Islet precursor cell (in vitro differentiated cells): ENCODE data around the gene BBC3.

Experiments used
- DNase-seq: peaks from one replicate; pipeline ENCODE4 v3.0.0-alpha.2; 2018

Gene BBC3

GRCh38 chr19:47188507-47189033, 42.4 kb downstream of the BBC3 start:
- no peak for DNase-seq

GRCh38 chr19:47187797-47188196, 43.2 kb downstream of the BBC3 start:
- DNase-seq = no peak

- DNase-seq = no peak
These were observed 43.7 kb downstream of the BBC3 start for GRCh38 chr19:47187335-47187655.

- DNase-seq = no peak
These were observed 44.3 kb downstream of the BBC3 start for GRCh38 chr19:47186446-47187334.

DNA sequence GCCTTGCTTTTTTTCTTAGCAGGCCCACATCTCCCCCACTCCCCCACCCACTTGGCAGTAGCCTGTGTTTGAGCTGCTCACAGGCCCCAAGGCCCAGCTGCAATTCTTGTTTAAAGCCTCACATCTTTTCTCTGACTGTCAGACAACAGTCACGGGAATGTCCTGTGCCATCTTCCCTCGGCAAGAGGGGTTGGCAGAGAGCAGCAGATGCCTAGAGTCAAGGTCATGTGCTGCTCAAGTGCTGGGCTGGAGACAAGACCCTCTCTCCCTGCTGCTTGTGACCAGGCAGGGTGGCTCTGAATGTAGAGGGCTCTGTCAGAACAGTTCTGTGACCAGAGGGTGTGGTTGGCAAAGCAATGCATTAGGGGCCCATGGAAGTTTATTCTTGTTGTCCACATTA, 47.4 kb downstream of the BBC3 start:
- no peak for DNase-seq

- DNase-seq = no peak
These were observed 51.2 kb downstream of the BBC3 start for GRCh38 chr19:47179653-47180310.

DNA sequence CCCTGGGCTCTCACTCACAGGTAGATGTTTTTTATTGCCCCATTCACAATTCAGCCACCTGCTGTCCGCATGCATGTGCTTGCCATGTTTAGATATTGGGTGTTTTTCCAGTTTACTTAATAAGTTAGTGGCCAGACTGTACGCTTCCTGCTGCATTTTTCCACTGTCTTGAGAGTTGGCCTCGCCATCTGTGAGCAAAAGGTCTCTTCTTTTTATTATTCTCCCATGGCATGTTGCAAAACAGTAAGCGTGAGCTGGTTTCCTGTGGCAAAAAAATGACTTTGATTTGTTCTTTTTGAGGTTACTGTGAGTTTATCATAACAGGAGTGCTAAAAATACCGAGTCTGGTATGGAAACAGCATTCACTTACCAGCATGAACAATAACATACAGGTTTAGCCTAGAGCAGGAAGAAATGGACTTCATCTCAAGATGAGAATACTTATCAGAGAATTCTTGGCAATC, 54.3 kb downstream of the BBC3 start:
- DNase-seq = no peak

GRCh38 chr19:47176071-47176626, 54.9 kb downstream of the BBC3 start:
- no peak for DNase-seq

DNA sequence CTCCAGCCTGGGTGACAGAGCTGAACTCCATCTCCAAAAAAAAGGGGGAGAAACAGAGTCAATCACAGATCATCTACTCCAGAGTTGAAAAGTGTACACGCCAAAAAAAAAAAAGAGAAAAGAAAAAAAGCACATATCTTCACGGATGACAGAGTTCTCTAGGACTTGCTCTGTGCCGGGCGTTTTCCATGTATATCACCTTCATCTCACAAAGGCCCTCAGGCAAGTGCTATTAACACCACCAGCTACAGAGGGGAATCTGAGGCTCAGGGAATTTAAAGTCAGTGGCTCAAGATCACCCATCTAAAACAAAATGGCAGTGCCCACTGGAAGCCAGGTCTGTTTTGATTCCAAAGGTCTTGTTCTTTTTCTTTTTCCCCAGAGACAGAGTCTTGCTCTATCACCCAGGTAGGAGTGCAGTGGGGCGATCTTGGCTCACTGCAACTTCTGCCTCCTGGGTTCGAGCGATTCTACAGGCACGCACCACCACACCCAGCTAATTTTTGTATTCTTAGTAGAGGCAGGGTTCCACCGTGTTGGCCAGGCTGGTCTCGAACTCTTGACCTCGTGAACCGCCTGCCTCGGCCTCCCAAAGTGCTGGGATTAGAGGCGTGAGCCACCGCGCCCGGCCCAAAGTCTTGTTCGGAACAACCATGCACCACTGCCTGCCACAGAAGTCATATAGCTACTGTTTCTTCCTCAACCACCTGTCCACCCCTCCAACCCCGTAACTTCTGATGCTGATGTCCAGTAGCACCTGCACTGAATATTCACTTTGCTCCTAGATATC, 58.1 kb downstream of the BBC3 start:
- DNase-seq = no peak
